Stomach (tissue), 4 donors: ENCODE data around the gene HEATR5B.

ENCODE experiments used
- CTCF ChIP-seq, 7 experiments: fragments of 450-650 bp in 4 of 7; fragments of 200-600 bp in 3 of 7; sonication (generic) in 3 of 7; IDR thresholded peaks; one replicate each; pipeline ENCODE4 v1.5.1; 2016 to 2019; ENCODE audit warnings: antibody characterized with exemption in 7 of 7, control low read depth in 2 of 7, mild to moderate bottlenecking in 1 of 7
- EP300 ChIP-seq: sonication (generic); formaldehyde crosslinking; IDR thresholded peaks from one replicate; pipeline ENCODE4 v1.6.1; 2017; ENCODE audit warnings: antibody characterized with exemption
- POLR2A ChIP-seq, 4 donors: fragments of 450-650 bp; IDR thresholded peaks; one replicate each; pipeline ENCODE4 v1.6.1; 2016; ENCODE audit warnings: antibody characterized with exemption in 4 of 4, control low read depth in 2 of 4, mild to moderate bottlenecking in 1 of 4, moderate library complexity in 1 of 4
- POLR2AphosphoS5 ChIP-seq, 3 donors: sonication (generic); formaldehyde crosslinking; IDR thresholded peaks; one replicate each; pipeline ENCODE4 v1.6.1; 2016; ENCODE audit warnings: antibody characterized with exemption in 3 of 3

DNA sequence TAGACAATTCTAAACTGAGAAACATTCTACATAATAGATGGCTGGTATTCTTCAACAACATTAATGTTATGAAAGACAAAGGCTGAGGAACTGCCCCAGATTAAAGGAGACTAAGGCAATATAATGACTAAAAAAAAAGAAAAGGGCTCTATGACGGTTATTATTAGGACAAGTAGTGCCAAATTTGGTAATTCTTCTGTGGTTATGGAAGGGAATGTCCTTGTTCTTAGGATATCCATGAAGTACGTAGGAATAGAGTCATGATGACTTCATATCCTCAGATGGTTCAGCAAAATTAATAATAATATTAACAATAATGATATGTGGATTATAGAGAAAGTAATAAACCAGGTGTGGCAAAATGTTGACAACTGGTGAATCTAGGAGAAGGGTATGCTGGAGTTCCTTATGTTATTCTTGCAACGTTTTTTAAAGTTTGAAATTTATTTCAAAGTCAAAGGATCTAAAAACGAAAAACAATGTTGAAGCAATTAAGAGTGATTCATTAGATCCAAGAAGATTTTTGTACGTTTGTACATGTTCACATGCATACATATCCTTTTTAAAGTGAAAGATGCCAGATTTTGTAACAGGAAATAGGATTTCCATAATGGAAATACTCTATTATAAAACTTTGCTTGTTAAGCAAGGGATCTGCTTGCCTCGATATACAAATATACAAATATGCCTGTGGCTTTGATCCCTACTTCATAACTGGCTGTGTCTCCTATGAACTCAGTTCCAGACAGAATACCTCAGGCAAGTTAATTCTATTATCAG, 90.1 kb downstream of the HEATR5B start:
- TF ChIP-seq CTCF (IDR thresholded peaks at IDR 0.05) (no peak), EP300 (no peak), POLR2A (IDR thresholded peaks at IDR 0.05) (no peak), POLR2AphosphoS5 (IDR thresholded peaks at IDR 0.05) (no peak)
